Right lobe of liver (tissue), 6 donors: Measurements from ENCODE around the gene ARHGEF7. TPM values are rescaled to one million over a fixed set of nuclear protein-coding genes. Genes with fewer than 3 reads are reported as not detected.
"Not testable (repeated sequence)": the region's sequence is repeated elsewhere in the genome, so short reads cannot be mapped to it uniquely, and the experiment has no call there.

ENCODE experiments used
- ATAC-seq, 4 donors: fragments of 200-7000 bp; cut with Tn5 transposase; one replicate each; pipeline ENCODE4 v1.9.1; 2020; ENCODE audit warnings: mild to moderate bottlenecking in 4 of 4, moderate library complexity in 4 of 4
- DNase-seq, 3 donors: peaks; one replicate each; pipeline ENCODE4 v3.0.0-alpha.2; 2020
- H3K27ac ChIP-seq, 3 donors: fragments of 200-600 bp; one replicate each; pipeline ENCODE4 v1.8.0; 2022
- H3K27me3 ChIP-seq, 2 donors: fragments of 200-600 bp; one replicate each; pipeline ENCODE4 v1.8.0; 2022
- H3K36me3 ChIP-seq, 4 donors: fragments of 200-600 bp; sonication (generic) in 1 of 4; one replicate each; pipeline versions ENCODE4 v1.5.1 to v1.8.0; 2017 to 2022; ENCODE audit warnings: control low read depth in 1 of 4
- H3K4me1 ChIP-seq, 4 donors: fragments of 200-600 bp; sonication (generic) in 1 of 4; one replicate each; pipeline versions ENCODE4 v1.5.1 to v1.8.0; 2017 to 2022; ENCODE audit warnings: control low read depth in 1 of 4
- H3K4me3 ChIP-seq, 3 donors: fragments of 200-600 bp; one replicate each; pipeline ENCODE4 v1.8.0; 2022
- H3K9me3 ChIP-seq, 4 donors: fragments of 200-600 bp; sonication (generic) in 1 of 4; one replicate each; pipeline versions ENCODE4 v1.5.1 to v1.8.0; 2017 to 2022; ENCODE audit warnings: control low read depth in 1 of 4
- POLR2A ChIP-seq: fragments of 450-650 bp; IDR thresholded peaks from one replicate; pipeline ENCODE4 v1.6.1; 2017; ENCODE audit warnings: antibody characterized with exemption, mild to moderate bottlenecking
- WGBS: methylation state at CpG from one replicate; pipeline ENCODE4 v1.1.6; 2018; ENCODE audit warnings: low coverage, low lambda C conversion rate; ENCODE audit not compliant: insufficient coverage; ENCODE audit errors: missing lambda C conversion rate; 5-methylcytosine and 5-hydroxymethylcytosine counted together
- intact Hi-C, 2 donors: fragments of 100-400 bp; cut with DNase I; formaldehyde crosslinking; loops; one replicate each; pipeline versions ENCODE4 v1.11.2 to v1.14.1; 2022
- total RNA-seq, 6 experiments: library from RNA; depleted of rRNA in 2 of 6; stranded (reverse); fragments of >200 nt in 2 of 6; fragmentation: NEBNext Ultra II Directional in 3 of 6; extraction: Animal tissue kit (Norgen Biotek cat#: 25700) in 3 of 6; gene quantifications; one replicate each; pipeline versions ENCODE4 v1.1.0 to v1.2.4, GENCODE V29; 2016 to 2023
- TF ChIP-seq, protein P1 (sequence below), 4 donors: fragments of 200-600 bp in 3 of 4; fragments of 450-650 bp in 1 of 4; IDR thresholded peaks; one replicate each; pipeline versions ENCODE4 v1.5.1 to v1.8.0; 2016 to 2022; ENCODE audit warnings: antibody characterized with exemption in 4 of 4, mild to moderate bottlenecking in 2 of 4
- donor health status: DM: no; HTN: yes; CAD: no.
- donor health status: DM: no; HTN: no; CAD: no.
- donor health status: DM: no; HTN: no; CAD: no.
- donor health status: DM: no; HTN: yes; CAD: no.
- donor health status: DM: no; HTN: yes; CAD: no.

ARHGEF7 gene
- total RNA-seq, 6 experiments from 2014 or later: 22.0 to 40.1 (median 33.8) TPM

DNA sequence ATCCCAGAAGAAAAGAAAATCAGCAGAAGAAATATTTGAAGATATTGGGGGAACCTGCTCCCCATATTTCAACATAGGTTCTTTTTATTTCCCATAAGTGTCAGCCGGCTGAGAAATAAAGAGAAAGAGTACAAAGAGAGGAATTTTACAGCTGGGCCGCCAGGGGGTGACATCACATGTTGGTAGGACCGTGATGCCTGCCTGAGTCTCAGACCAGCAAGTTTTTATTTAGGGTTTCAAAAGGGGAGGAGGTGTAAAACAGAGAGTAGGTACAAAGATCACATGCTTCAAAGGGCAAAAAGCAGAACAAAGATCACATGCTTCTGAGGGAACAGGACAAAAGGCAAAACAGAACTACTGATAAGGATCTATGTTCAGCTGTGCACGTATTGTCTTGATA, 44.0 kb upstream of the ARHGEF7 start:
- TF ChIP-seq, protein P1, sequence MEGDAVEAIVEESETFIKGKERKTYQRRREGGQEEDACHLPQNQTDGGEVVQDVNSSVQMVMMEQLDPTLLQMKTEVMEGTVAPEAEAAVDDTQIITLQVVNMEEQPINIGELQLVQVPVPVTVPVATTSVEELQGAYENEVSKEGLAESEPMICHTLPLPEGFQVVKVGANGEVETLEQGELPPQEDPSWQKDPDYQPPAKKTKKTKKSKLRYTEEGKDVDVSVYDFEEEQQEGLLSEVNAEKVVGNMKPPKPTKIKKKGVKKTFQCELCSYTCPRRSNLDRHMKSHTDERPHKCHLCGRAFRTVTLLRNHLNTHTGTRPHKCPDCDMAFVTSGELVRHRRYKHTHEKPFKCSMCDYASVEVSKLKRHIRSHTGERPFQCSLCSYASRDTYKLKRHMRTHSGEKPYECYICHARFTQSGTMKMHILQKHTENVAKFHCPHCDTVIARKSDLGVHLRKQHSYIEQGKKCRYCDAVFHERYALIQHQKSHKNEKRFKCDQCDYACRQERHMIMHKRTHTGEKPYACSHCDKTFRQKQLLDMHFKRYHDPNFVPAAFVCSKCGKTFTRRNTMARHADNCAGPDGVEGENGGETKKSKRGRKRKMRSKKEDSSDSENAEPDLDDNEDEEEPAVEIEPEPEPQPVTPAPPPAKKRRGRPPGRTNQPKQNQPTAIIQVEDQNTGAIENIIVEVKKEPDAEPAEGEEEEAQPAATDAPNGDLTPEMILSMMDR (IDR thresholded peaks at IDR 0.05): peak; percentile 20 to 49 (median 26)
- H3K27ac ChIP-seq, H3K4me1 ChIP-seq, H3K27me3 ChIP-seq, H3K36me3 ChIP-seq, H3K4me3 ChIP-seq, ATAC-seq, H3K9me3 ChIP-seq, intact Hi-C loops: not testable (repeated sequence)
- peak in 2 of 3 donors; percentile 40 to 62 for DNase-seq
- 35% methylated on average over 4 of the region's 4 CpGs for WGBS

DNA sequence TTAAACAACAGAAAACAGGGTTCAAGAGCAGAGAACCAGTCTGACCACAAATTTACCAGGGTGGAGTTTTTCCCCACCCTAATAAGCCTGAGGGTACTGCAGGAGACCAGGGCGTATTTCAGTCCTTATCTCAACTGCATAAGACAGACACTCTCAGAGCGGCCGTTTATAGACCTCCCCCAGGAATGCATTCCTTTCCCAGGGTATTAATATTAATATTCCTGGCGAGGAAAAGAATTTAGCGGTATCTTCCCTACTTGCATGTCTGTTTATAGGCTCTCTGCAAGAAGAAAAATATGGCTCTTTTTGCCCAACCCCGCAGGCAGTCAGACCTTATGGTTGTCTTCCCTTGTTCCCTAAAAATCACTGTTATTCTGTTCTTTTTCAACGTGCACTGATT, 43.6 kb upstream of the ARHGEF7 start:
- H3K27ac ChIP-seq, DNase-seq, H3K9me3 ChIP-seq, H3K36me3 ChIP-seq, ATAC-seq, intact Hi-C loops, H3K4me1 ChIP-seq, H3K27me3 ChIP-seq, H3K4me3 ChIP-seq: not testable (repeated sequence)
- WGBS: 79% methylated on average over 7 of the region's 7 CpGs

DNA sequence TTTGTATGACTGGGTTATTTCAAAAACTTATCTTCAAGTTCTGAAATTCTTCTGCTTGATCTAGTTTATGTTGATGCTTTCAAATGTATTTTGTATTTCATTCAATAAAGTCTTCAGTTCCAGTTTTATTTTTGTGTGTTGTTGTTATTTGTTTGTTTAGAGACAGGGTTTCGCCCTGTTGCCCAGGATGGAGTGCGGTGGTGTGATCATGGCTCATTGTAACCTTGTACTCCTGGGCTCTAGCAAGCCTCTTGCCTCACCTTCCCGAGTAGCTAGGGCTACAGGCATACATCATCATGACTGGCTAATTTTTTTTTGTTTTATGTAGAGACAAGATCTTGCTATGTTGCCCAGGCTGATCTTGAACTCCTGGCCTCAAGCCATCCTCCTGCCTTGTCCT, 40.3 kb upstream of the ARHGEF7 start:
- H3K27me3 ChIP-seq: no peaks in the 10 kb centered on the region
- H3K36me3 ChIP-seq: no peaks in the 10 kb centered on the region
- ATAC-seq: no peak
- 82% methylated on average over 3 of the region's 3 CpGs for WGBS
- intact Hi-C loops: no loop called here
- H3K4me1 ChIP-seq: no peaks in the 10 kb centered on the region
- no peak overlapping the region for H3K4me3 ChIP-seq
- no peak for DNase-seq
- no peaks in the 10 kb centered on the region for H3K9me3 ChIP-seq
- no peak overlapping the region for H3K27ac ChIP-seq
- TF ChIP-seq, protein P1 (IDR thresholded peaks at IDR 0.05): no peak
- TF ChIP-seq POLR2A: no peak

DNA sequence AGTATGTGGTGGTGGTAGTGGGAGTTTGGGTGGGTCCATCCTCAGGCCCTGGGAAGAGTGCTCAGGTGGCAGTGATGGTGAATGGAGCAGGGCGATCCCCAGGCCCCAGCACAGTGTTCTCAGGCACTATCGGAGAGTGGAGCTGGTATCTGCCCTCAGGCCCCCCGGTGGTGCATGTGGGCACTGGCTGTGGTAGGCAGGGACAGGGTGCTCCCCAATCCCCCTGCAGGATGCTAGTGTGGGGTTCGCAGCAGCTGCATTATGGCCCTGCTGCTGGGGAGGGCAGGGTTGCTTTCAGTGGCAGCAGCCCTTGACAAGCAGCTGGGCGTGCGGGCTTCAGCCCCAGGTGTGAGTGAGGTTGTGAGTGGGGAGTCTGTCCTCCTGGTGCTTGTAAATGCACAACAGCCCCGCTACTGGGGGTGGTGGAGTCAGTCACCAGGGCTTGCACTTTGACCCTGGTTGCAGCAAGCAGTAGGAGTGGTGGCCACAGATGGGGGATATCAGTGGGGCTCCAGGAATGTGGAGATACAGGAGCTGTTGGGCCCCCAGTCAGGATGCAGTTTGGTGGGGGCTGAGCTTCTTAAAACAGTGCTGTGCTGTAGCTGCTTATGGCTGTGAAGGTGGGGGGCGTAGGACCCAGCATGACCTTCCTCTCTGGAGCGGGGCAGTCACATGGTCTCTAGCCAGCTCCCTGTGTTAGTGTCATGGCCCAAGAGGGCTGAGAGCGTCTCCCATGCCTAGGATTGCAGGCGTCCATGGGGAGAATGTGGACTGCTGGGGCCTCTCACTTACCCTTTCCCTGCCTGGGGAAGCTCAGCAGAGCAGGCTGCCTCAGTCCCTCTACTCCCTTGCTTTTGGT, 38.7 kb upstream of the ARHGEF7 start:
- Histone ChIP-seq H3K4me1 (no peaks in the 10 kb centered on the region), H3K27ac (no peak overlapping the region), H3K9me3 (no peaks in the 10 kb centered on the region), H3K27me3 (no peaks in the 10 kb centered on the region), H3K4me3 (no peak overlapping the region), H3K36me3 (no peaks in the 10 kb centered on the region)
- intact Hi-C loops: no loop called here
- peak in 1 of 4 donors; percentile 46 for ATAC-seq
- DNase-seq: no peak
- TF ChIP-seq, protein P1 (IDR thresholded peaks at IDR 0.05): no peak
- no peak for TF ChIP-seq POLR2A
- 65% methylated on average over 5 of the region's 11 CpGs for WGBS

DNA sequence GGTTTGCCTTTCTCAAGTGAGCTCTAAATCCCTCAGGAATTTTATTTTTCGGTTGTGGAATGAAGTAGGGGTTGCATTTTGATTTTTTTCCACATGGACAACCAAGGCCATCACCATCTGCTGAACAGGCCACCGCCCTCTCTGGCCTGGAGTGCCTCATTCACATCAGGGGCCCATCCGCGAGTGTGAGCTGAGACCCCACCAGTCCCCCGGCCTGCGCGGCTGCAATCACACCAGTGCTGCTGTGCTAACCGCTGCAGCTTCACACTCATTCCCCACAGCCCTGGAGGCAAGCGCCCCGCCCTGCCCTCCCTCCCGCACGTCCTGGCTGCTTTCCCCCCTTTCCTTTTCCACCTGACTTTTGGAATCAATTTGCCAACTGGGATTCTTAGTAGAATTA, 35.7 kb upstream of the ARHGEF7 start:
- DNase-seq (no peak), ATAC-seq (no peak)
- Histone ChIP-seq H3K9me3 (no peaks in the 10 kb centered on the region), H3K27ac (no peak overlapping the region), H3K36me3 (no peaks in the 10 kb centered on the region), H3K4me3 (no peak overlapping the region), H3K4me1 (no peaks in the 10 kb centered on the region), H3K27me3 (no peaks in the 10 kb centered on the region)
- no peak for TF ChIP-seq POLR2A
- TF ChIP-seq, protein P1 (IDR thresholded peaks at IDR 0.05): no peak
- intact Hi-C loops: no loop called here
- 81% methylated on average over 8 of the region's 12 CpGs for WGBS
